GM19372 (cell line): ENCODE results near the gene NCS1.
"Not testable (repeated sequence)": the region's sequence is repeated elsewhere in the genome, so short reads cannot be mapped to it uniquely, and the experiment has no call there.

ENCODE experiments used
- ATAC-seq: cut with Tn5 transposase; IDR thresholded peaks from one replicate; pipeline ENCODE4 v1.9.1; 2021; ENCODE audit warnings: mild to moderate bottlenecking, low read depth, moderate library complexity; ENCODE audit not compliant: unreplicated experiment

NCS1 gene

GRCh38 chr9:130235558-130236435 lies 63.6 kb downstream of the NCS1 start:
- no peak for ATAC-seq

GRCh38 chr9:130236436-130236985 lies 64.3 kb downstream of the NCS1 start:
- ATAC-seq, result no peak

GRCh38 chr9:130237076-130237475 lies 64.9 kb downstream of the NCS1 start:
- ATAC-seq, result no peak

- no peak for ATAC-seq
Observed at GRCh38 chr9:130237763-130238524, 65.7 kb downstream of the NCS1 start.

GRCh38 chr9:130239363-130239695 lies 67.1 kb downstream of the NCS1 start:
- no peak for ATAC-seq

- peak; percentile 60 for ATAC-seq
Observed at GRCh38 chr9:130239741-130240241, 67.6 kb downstream of the NCS1 start.

- no peak for ATAC-seq
Observed at GRCh38 chr9:130240410-130241197, 68.4 kb downstream of the NCS1 start.

GRCh38 chr9:130241198-130241535 lies 69.0 kb downstream of the NCS1 start:
- ATAC-seq, result no peak

GRCh38 chr9:130242270-130243014 lies 70.2 kb downstream of the NCS1 start:
- ATAC-seq, result no peak

- no peak for ATAC-seq
Observed at GRCh38 chr9:130243015-130243881, 71.0 kb downstream of the NCS1 start.

- no peak for ATAC-seq
Observed at GRCh38 chr9:130243882-130244170, 71.6 kb downstream of the NCS1 start.

GRCh38 chr9:130244548-130245165 lies 72.5 kb downstream of the NCS1 start:
- no peak for ATAC-seq

GRCh38 chr9:130245474-130245873 lies 73.3 kb downstream of the NCS1 start:
- no peak for ATAC-seq

GRCh38 chr9:130246126-130246525 lies 73.9 kb downstream of the NCS1 start:
- ATAC-seq, result no peak

- ATAC-seq, result no peak
Observed at GRCh38 chr9:130254747-130255630, 82.8 kb downstream of the NCS1 start.

GRCh38 chr9:130255631-130256134 lies 83.5 kb downstream of the NCS1 start:
- no peak for ATAC-seq

- no peak for ATAC-seq
Observed at GRCh38 chr9:130256644-130257043, 84.4 kb downstream of the NCS1 start.

- ATAC-seq, result not testable (repeated sequence)
Observed at GRCh38 chr9:130258137-130258536, 85.9 kb downstream of the NCS1 start.
